OCI-LY7 (cell line): ENCODE data around the gene PXMP4. TPM values are rescaled to one million over a fixed set of nuclear protein-coding genes. Genes with fewer than 3 reads are reported as not detected.

Source experiments
- BruUV-seq: library from RNA; stranded (reverse); fragments of 400-500 nt; replicated peaks from 2 replicates; lab custom pipeline; 2021; lab: Mats Ljungman, UMichigan
- CTCF ChIA-PET: fragments of 300-600 bp; sonication (Branson Sonifier 250); formaldehyde crosslinking; loops from one replicate; lab custom pipeline; 2022; ENCODE audit warnings: antibody characterized with exemption; ENCODE audit not compliant: unreplicated experiment; lab: Charles Lee
- POLR2A ChIA-PET: fragments of 300-600 bp; sonication (Branson Sonifier 250); formaldehyde crosslinking; loops from one replicate; lab custom pipeline; 2022; ENCODE audit warnings: antibody characterized with exemption; lab: Charles Lee
- DNase-seq: peaks from one replicate; pipeline ENCODE4 v3.0.0-alpha.2; 2015; ENCODE audit warnings: low spot score
- H2AFZ ChIP-seq: fragments of 200-600 bp; sonication (generic), shearing (Covaris generic); 2 replicates; pipeline ENCODE4 v1.6.1; 2014; ENCODE audit warnings: mild to moderate bottlenecking, antibody characterized with exemption, low read length, moderate library complexity
- H3K27ac ChIP-seq: fragments of 200-600 bp; sonication (generic); 2 replicates; pipeline ENCODE4 v1.5.1; 2014; ENCODE audit warnings: mixed run types, low read depth, mild to moderate bottlenecking, moderate library complexity, low read length, inconsistent platforms; ENCODE audit not compliant: poor library complexity, severe bottlenecking
- H3K36me3 ChIP-seq: fragments of 200-600 bp; sonication (generic); 2 replicates; pipeline ENCODE4 v1.6.1; 2014; ENCODE audit warnings: mild to moderate bottlenecking, antibody characterized with exemption, low read length, moderate library complexity, mixed read lengths; ENCODE audit not compliant: insufficient read depth
- H3K4me1 ChIP-seq: fragments of 200-600 bp; sonication (generic); 2 replicates; pipeline ENCODE4 v1.5.1; 2014; ENCODE audit warnings: mild to moderate bottlenecking, low read length; ENCODE audit not compliant: insufficient read depth, poor library complexity, severe bottlenecking
- H3K4me2 ChIP-seq: fragments of 200-600 bp; sonication (generic); 2 replicates; pipeline ENCODE4 v1.6.1; 2014; ENCODE audit warnings: mild to moderate bottlenecking, low read length
- H3K4me3 ChIP-seq: fragments of 200-600 bp; sonication (generic); 2 replicates; pipeline ENCODE4 v1.5.1; 2014; ENCODE audit warnings: mild to moderate bottlenecking, low read depth, low read length; ENCODE audit not compliant: poor library complexity, severe bottlenecking
- H3K79me2 ChIP-seq: fragments of 200-600 bp; sonication (generic); 2 replicates; pipeline ENCODE4 v1.6.1; 2016; ENCODE audit warnings: low read depth, mild to moderate bottlenecking, low read length, moderate library complexity, mixed read lengths; ENCODE audit not compliant: insufficient read depth
- H3K9me2 ChIP-seq: fragments of 200-600 bp; sonication (generic); 2 replicates; pipeline ENCODE4 v1.6.1; 2016; ENCODE audit warnings: mild to moderate bottlenecking, low read length, mixed read lengths; ENCODE audit not compliant: insufficient read depth
- H3K9me3 ChIP-seq: fragments of 200-600 bp; sonication (generic); 2 replicates; pipeline ENCODE4 v1.6.1; 2014; ENCODE audit warnings: mild to moderate bottlenecking, mixed run types, low read length, mixed read lengths
- H4K20me1 ChIP-seq: fragments of 200-600 bp; sonication (generic); 2 replicates; pipeline ENCODE4 v1.6.1; 2014; ENCODE audit warnings: mild to moderate bottlenecking, antibody characterized with exemption, low read length, moderate library complexity, mixed read lengths; ENCODE audit not compliant: insufficient read depth
- EZH2phosphoT487 ChIP-seq: fragments of 200-600 bp; sonication (generic); IDR thresholded peaks from 2 replicates; pipeline ENCODE4 v1.6.1; 2018; ENCODE audit warnings: low read depth, borderline replicate concordance, mild to moderate bottlenecking, mixed run types, antibody characterized with exemption, low read length, moderate library complexity, mixed read lengths
- intact Hi-C: fragments of 100-400 bp; cut with micrococcal nuclease; formaldehyde crosslinking; loops from one replicate; pipeline ENCODE4 v1.10.0; 2022; ENCODE audit not compliant: unreplicated experiment
- total RNA-seq, 2 experiments: library from RNA; depleted of rRNA in 1 of 2; stranded (reverse); fragments of >200 nt in 1 of 2; shearing (Covaris generic) in 1 of 2; gene quantifications; 2 replicates each; pipeline ENCODE4 v1.2.3, GENCODE V29; 2014 to 2022
- TF ChIP-seq, protein P1 (sequence below): fragments of 200-600 bp; sonication (generic); conservative IDR thresholded peaks from 2 replicates; pipeline ENCODE4 v1.5.1; 2014; ENCODE audit warnings: mild to moderate bottlenecking, antibody characterized with exemption, low read length, moderate library complexity, mixed read lengths

PXMP4 gene
- total RNA-seq, 2 experiments from 2014 or later, result 3.1 to 8.2 TPM

- no peak for DNase-seq
- H3K4me1 ChIP-seq, result peaks cover 22% of the 10 kb centered on the region
- intact Hi-C loops, result no loop called here
- no peak overlapping the region for H3K27ac ChIP-seq
- TF ChIP-seq, protein P1, sequence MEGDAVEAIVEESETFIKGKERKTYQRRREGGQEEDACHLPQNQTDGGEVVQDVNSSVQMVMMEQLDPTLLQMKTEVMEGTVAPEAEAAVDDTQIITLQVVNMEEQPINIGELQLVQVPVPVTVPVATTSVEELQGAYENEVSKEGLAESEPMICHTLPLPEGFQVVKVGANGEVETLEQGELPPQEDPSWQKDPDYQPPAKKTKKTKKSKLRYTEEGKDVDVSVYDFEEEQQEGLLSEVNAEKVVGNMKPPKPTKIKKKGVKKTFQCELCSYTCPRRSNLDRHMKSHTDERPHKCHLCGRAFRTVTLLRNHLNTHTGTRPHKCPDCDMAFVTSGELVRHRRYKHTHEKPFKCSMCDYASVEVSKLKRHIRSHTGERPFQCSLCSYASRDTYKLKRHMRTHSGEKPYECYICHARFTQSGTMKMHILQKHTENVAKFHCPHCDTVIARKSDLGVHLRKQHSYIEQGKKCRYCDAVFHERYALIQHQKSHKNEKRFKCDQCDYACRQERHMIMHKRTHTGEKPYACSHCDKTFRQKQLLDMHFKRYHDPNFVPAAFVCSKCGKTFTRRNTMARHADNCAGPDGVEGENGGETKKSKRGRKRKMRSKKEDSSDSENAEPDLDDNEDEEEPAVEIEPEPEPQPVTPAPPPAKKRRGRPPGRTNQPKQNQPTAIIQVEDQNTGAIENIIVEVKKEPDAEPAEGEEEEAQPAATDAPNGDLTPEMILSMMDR, result no peak
- TF ChIP-seq EZH2phosphoT487, result no peak
- no peaks in the 10 kb centered on the region for H3K9me2 ChIP-seq
- BruUV-seq, result no TSS peak
- no peak overlapping the region for H3K4me3 ChIP-seq
- H4K20me1 ChIP-seq, result no peaks in the 10 kb centered on the region
- CTCF ChIA-PET, result no interaction called here
- peaks cover 27% of the 10 kb centered on the region; the same call in 1 of the 2 replicates for H3K36me3 ChIP-seq
- no peak overlapping the region for H3K4me2 ChIP-seq
- POLR2A ChIA-PET, result interaction anchor here (0.9 kb wide), 1 partner anchor 198 kb away, joined by 3 read pairs; no protein-coding TSS in a partner anchor
- H3K9me3 ChIP-seq, result no peaks in the 10 kb centered on the region
- no peak overlapping the region for H2AFZ ChIP-seq
- H3K79me2 ChIP-seq, result no peaks in the 10 kb centered on the region
These were observed 59.4 kb downstream of the PXMP4 start for GRCh38 chr20:33660685-33661058.

DNA sequence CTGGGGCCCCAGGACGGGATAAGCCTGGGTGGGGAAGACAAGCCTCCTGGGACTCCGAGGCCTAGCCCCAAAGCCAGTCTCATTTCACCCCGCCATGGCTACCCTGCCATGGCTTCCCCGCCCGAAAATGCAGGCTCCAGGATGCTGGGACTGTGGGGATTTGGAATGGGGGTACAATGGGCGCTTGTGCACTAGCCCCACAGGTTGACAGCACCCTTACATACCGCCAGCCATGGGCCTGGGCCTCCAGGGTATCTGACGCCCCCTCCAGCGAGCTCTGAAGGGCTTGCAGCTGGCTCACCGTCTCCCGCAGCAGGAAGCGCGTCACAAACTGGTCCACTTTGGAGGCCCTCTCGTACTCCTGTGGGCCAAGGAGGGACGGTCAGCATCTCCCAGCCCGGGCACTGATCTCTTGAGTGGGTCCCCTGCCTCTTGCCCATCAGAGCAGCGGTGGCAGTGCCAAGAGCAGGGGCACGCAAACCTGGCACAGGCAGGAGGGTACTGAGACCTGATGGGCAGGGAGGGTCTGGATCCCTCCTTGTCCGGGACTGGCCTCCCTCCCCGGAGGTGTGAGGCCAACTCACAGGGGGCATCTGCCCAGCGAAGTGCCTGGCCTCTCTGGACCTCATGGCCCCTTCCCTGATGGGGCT, 60.0 kb downstream of the PXMP4 start:
- no peak overlapping the region for H3K4me3 ChIP-seq
- no peak for DNase-seq
- TF ChIP-seq EZH2phosphoT487, result no peak
- TF ChIP-seq, protein P1, result no peak

DNA sequence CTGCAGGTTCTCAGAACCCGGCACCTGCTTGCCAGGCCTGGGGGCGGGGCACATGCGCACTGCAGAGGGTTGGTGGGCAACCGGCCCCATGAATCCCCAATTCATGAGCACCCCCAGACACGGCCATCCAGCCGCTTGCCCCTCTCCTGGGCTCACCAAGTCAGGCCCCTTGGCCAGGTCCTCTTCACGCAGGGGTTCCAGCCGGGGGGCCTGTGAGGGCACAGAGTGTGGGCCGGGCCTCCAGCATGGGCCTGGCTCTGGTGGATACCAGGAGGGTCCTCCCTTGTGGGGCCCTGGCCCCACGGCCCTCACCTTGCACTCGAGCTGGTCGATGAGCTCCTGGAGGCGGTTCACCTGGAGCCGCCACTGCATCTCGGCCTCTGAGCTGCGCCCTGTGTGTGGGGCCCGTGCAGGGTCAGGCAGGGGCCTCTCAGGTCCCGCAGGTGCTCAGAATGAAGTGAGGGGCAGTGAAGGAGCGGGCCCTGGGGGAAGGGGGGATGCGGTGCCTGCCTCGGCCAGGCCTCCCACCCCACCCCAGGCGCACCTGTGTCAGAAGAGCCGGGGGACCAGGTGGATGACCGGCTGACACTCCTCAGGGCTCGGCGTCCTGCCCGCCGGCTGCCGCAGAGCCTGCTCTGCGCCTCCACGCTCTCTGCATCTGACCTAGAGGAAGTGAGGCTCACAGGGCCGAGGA, 60.6 kb downstream of the PXMP4 start:
- H3K4me1 ChIP-seq, result peaks cover 16% of the 10 kb centered on the region
- peaks cover 27% of the 10 kb centered on the region; the same call in 1 of the 2 replicates for H3K36me3 ChIP-seq
- H3K4me3 ChIP-seq, result no peak overlapping the region
- H4K20me1 ChIP-seq, result no peaks in the 10 kb centered on the region
- intact Hi-C loops, result no loop called here
- H3K4me2 ChIP-seq, result no peak overlapping the region
- no peak overlapping the region for H2AFZ ChIP-seq
- H3K9me2 ChIP-seq, result no peaks in the 10 kb centered on the region
- H3K27ac ChIP-seq, result no peak overlapping the region
- TF ChIP-seq, protein P1, result no peak
- TF ChIP-seq EZH2phosphoT487, result no peak
- POLR2A ChIA-PET, result no interaction called here
- BruUV-seq, result no TSS peak
- DNase-seq, result no peak
- H3K79me2 ChIP-seq, result no peaks in the 10 kb centered on the region
- no peaks in the 10 kb centered on the region for H3K9me3 ChIP-seq
- CTCF ChIA-PET, result no interaction called here

More for the DNA sequence above, 60.0 kb downstream of the PXMP4 start:
- no TSS peak for BruUV-seq
- H3K4me1 ChIP-seq, result peaks cover 22% of the 10 kb centered on the region
- H3K27ac ChIP-seq, result no peak overlapping the region
- no peaks in the 10 kb centered on the region for H3K9me2 ChIP-seq
- CTCF ChIA-PET, result no interaction called here
- no peaks in the 10 kb centered on the region for H3K79me2 ChIP-seq
- H3K36me3 ChIP-seq, result peaks cover 27% of the 10 kb centered on the region; the same call in 1 of the 2 replicates
- no peak overlapping the region for H2AFZ ChIP-seq
- no peak overlapping the region for H3K4me2 ChIP-seq
- intact Hi-C loops, result no loop called here
- H4K20me1 ChIP-seq, result no peaks in the 10 kb centered on the region
- POLR2A ChIA-PET, result no interaction called here
- no peaks in the 10 kb centered on the region for H3K9me3 ChIP-seq
